C4-2B (cell line): ENCODE data around the gene MAST4.

Experiments used
- CTCF ChIP-seq: fragments of 450-650 bp; conservative IDR thresholded peaks from 2 replicates; pipeline ENCODE4 v1.5.1; 2017; ENCODE audit warnings: mild to moderate bottlenecking
- ZFX ChIP-seq: fragments of 450-650 bp; IDR thresholded peaks from 2 replicates; pipeline ENCODE4 v1.6.1; 2017

- TF ChIP-seq CTCF = no peak
- TF ChIP-seq ZFX = no peak
These were observed 605.8 kb downstream of the MAST4 start for GRCh38 chr5:67201897-67202549.
